Measurements from ENCODE around the gene FANCE.

FANCE gene

DNA sequence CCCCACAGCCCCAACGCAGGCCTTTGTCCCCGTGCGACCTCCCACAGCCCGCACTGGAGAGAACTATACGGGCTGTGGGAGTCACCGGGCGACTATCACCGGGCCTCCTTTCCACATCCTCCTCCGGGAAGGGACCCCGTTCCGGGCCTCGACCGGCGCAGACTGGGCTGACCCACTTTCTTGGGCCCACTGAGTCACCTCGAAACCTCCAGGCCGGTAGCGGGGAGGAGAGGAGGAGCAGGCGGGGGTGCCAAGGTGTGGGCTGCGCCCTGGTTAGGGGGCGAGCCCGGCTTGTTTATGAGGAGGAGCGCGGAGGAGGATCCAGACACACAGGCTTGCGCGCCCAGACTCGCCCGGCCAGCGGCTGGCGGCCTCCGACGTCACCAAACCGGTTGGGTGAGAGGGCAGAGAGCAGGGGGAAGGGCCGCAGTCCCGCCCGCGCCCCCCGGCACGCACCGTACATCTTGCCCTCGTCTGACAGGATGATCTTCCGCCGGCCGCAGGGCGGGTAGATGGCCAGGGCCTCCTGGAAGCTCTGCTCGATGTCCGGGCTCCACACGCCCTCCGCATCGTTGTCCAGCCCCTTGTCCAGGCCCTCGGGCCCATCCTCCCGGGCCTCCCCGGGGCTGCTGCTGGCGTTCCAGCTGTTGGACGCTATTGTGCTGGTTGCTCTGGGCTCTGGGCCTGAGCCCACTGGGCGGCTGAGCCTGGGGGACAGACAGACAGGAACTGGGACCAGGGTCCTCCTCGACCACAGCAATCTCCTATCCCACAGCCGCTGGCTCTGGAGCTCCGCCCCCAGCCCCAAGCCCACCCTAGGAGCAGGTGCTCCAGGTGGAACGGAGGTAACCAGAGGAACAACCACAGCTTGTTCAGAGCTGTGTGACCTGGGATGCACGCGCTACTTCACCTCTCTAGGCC lies 34.1 kb downstream of the FANCE start:
- no peak for FAIRE-seq

DNA sequence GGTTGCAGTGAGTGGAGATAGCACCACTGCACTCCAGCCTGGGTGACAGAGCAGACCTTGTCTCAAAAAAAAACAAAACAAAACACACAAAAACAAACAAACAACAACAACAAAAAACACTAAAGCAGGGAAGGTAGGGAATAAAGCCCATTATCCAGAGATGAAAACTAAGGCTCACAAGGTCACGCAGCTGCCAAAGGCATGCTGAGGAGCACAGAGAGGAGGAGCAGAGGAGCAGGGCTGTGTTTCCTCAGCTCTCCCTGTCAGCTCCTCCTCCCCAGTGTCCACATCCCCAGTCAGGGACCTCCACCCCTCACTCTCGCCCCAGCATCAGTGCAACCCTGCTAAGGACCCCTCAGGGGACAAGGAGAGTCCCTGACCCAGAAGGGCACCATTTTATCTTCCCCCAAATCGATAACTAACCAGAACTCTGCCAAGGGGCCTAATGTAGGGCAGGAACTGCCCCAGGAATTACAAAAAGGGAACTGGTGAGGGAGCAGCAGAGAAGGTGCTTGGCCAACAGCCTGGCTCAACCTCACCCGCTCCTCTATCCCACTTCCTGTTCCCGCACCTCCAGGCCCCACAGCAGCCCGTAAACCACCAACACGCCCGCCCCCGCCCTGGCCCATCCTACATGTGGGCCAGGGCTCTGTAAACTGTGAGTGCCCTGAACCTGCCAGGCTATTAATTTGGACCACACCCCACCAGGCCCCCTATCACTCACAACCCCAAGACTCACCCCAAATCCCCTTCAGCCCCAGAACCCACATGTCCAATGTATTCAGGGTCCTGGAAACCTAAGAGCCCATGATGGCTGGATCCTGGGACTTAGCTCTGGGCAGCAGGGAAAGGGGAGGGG lies 35.7 kb downstream of the FANCE start:
- FAIRE-seq = no peak

DNA sequence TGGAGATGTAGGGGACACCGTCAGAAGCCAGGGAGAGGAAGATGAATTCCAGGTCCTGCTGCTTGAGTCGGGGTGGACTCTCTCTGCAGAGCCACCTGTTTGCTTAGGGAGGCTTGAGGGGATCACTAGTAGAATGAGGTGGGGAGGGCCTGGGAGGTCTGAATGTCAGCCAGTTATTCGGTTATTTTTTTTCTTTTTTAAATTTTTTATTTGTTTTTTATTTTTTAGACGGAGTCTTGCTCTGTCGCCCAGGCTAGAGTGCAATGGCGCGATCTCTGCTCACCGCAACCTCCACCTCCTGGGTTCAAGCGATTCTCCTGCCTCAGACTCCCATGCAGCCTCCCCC lies 36.4 kb downstream of the FANCE start:
- no peak for FAIRE-seq

DNA sequence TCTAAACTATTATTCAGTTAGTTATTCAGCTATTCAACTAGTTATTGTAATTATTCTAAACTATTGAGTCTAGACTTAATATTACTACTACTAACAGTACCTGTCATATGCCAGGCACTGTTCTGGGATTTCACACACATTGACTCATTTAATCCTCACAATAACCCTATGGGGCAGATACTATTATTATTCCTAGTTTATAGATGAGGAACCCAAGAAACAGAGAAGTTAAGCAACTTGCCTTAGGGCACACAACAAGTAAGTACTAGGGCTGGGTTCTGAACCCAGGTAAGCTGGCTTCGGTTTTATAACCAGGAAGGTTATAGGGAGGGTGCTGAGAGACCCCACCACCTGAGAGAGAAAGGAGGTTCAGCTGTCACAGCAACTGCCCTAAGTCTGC lies 36.9 kb downstream of the FANCE start:
- FAIRE-seq = no peak

DNA sequence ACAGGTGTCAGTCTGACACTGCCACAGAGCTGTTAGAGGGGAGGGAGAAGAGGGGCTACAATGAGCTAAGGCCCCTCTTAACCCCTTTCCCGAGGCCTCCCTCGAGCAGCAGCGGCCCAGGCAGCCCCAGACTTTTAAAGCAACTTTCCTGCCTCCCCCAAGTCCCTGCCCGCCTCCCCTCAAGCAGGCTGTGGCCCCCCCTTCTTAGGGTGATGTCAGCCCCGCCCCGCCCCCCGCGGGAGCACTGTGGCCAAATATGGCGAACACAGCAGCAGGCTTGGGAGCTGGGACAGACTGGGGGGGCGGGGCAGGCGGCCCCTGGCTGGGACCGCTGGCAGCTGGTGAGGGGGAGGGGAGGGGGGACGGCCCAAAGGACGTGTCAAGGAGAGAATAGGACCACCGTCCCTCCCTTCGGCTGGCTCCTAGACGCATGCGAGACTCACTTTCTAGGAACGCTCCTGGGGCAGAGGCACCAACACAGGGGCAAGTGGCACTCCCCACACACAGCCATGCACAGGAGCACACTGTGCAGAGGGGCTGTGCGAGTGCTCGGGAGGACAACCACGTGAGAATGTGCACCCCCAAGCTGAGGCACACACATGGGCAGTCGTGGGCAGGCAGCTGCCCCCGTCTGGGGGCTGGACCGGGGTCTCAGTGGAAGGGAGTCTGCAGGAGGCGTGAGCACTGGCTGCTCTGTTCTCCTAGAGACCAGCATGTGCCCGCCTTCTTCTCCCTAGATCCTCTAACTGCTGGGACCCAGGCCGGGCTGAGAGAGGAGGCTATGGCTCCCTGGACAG lies 38.1 kb downstream of the FANCE start:
- no peak for FAIRE-seq

DNA sequence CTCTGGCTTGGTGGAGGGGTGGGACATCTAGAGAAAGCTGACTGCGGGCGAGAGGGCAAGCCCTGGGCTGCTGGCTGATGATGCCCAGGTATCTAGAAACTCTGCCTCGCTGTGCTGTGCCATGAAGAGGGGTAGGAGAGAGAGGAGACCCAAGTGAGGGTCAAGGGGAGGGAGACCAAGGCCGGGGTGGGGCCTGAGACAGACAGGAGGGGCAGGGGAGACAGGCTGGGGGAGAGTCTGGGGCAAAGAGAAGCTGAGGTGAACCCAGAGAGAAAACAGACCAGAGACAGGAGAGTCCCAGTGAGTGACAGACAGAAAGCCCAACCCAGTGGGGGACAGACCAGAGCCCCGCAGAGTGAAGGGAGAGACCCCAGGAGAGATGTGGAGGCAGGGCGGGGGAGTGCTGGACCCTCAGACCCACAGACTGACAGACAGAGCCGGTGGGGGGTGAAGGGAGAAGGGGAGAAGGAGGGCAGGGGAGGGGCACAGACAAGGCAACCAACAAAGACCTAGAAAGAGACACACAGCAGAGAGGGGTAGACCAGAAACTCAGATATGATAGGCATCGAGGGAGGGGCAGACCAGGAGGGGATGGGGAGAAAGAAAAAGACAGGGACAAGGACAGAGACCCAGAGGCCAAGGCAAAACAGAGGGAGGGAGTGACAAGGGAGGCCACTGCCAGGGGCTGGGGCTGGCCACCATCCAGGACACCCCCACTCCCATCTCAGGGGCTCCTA lies 38.9 kb downstream of the FANCE start:
- no peak for FAIRE-seq

DNA sequence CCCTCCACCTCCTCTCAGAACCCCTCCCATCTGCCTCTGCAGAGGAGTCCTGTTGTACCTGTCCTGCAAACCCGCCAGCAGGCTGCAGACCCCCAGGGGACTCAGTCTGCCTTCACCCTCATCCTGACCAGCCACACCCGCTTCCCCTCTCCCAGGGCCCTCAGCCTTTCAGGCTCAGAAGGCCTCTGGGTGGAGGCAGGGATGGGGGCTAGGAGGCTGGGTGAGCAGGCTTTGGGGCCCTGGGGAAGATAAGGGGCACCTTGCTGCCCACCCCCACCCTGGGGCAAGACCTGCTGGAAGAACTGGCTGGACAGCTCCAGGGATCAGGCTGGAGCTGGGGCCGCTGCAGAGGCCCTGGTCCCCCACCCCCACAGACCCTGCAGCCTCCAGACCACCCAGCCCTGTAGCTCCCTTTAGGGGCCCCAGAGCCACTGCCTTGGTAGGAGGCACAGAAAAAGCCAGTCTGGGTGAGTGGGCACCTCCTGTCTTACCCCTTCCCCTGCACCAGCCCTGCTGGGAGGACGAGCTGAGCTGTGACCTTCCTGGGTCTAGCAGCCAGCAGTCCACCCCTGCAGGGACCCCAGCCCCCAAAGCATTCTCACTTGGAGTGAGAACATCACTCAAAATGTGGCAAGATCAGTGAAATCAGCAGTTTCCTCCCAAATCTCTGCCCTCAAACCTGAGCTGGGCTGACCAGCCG lies 39.6 kb downstream of the FANCE start:
- FAIRE-seq = no peak

DNA sequence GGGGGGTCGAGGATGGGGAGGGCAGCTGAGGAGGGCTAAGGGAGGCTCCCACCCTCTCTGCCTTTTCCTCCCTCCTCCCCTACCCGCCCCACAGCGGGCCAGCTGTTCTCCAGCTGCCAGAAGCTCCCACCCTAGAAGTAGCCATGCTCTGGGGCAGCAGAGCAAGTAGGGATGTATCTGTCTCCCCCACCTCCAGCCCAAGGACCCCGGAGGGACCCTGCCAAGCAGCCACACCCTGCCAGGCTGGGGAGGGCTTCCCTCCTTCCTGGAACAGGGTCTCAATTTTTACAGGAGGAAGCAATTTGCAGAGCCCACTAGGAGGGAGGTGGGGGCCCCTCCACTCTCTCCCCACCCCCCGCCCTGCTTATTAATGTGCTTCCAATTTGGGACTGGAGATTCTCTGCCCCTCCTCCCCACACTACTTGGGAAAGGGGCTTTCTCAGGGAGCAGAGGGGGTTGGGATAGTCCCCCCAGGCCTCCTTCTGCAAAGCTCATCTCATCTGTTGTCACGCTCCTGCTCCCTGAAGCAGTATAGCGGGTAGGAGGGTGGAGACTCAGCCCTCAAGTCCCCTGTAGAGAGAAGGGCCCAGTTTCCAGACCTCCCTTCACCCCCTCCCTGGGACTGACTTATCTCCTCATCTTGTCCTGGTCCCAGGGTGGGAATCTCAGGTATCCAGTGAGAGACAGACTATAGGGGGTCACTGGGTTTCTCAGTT lies 40.3 kb downstream of the FANCE start:
- no peak for FAIRE-seq

DNA sequence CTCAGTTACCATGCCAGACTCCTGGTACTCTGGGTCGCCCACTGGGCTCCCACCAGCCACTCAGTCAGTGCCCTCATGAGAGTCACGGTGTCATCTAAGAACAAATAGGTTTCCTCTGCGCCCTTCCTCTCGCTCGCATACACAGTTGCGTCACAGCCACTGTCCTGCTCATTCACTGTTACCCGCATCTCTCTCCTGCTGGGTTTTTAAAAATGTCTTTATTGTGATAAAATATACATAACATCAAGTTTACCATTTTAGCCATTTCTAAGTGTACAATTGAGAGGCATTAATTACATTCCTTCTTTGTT lies 40.8 kb downstream of the FANCE start:
- FAIRE-seq = no peak

DNA sequence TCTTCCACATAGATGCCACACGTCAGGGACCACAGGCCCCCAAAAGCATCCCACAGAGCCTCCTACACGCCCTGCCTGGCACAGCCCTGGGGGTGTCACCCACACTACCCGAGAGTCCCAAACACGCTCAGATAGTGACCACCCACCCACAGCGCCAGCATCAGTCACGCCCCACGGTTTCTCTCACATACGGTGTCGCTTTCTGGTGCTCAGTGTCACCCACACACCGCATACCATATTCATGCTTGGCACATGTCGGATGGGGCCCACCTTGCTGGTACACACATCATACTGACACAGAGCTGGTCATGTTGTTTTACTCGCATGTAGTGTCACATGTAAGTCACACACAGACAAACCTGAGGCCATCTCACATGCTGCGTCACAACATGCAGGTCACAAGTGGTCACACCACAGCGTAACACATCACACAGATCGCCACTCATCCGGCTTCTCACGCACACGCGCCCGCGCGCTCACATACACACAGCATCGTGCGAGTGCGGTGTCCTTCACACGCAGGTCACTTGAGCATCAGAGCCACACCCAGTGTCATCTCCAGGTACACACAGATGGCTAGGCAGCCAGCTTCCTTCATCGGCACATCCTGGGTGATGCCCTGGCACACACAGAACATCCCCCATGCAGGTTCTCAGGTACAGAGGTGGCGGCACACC lies 41.3 kb downstream of the FANCE start:
- no peak for FAIRE-seq

DNA sequence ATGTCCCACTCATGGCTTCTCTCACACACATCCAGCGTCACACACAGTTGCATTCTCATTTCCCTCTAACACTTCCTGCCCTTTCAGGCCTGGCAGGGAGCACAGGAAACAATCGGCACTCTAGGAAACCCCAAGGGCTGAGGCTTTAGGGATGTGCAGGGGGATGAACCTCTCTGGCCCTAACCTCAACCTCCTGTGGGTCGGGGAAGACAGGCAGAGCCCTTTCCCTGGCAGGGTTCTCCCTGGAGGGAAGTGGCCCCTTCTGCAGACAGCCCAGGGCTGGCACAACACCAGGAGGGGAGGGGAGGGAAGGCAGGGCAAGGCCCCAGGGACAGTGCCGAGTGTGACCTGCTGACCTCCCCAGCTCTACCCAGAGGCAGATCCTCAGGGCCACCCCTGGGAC lies 42.0 kb downstream of the FANCE start:
- FAIRE-seq = no peak

DNA sequence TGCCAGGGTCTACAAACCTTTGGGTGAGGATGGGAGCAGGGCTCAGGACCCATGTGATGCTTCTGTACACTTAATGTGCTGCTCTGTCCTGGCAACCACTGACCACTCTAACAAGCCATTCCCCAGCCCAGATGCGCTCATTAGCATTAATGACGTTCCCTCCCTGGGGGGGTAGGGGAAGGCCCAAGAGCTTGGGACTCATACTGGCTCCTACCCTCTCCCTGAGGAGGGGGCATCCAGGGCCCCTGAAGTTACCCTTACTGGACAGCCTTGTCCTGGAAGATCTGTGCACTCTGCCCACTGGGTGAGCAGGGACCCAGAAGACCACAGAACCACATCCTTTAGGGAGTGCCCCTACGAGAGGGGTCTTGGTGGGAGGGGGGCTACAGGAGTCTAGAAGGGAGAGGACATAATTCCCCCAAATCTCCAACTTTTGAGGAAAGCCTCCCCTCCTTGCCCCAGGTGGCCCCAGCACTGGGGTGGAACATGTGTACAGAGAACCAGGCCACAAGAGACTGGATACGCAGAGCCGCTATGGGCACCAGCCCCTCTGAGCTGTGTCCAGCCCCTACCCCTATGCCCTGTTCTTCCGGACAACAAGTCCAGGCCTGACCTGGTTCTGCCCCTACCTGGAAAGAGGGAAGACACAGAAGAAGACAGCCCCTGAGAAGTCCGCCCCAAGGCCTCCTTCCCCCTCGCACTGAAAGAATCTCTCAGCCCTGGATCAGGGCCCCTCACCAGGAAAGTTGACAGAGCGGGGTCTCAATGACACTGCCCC lies 43.3 kb downstream of the FANCE start:
- no peak for FAIRE-seq

DNA sequence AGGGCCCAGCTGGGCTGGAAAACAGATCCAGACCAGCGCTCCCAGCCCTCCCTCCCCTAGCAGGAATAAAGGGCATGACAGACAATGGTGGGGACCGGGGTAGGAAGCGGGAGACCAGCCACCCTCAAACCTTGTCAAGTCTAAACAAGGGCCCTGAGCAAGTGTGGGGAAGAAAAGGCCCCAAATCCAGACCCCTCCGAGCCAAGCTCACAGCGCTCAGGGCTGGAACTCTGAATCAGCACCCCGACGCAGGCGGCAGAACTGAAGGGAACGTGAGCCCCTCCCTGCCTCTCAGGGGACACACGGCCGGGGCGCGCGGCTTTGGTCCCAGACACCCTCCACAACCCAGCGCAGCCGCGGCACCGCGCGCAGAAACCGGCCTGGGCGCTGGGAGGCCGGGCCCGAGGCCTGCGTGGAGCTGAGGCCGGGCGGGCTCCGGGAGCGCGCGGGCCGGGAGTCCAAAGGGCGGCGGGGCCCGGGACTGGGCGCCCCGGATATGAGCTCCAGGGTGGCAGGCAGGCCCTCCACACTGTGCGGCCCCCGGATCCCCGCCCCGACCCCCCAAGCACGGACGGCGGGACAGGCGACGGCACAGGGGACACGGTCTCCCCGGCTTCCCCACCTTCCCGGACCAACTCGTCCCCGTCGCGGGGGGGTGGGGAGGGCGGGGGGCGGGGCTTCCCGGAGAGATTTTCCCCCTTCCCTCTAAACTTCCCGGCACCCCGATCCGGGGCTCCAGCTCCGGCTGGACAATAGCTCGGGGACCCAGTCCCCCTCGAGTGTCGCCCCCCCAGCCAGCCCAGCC lies 44.1 kb downstream of the FANCE start:
- no peak for FAIRE-seq

DNA sequence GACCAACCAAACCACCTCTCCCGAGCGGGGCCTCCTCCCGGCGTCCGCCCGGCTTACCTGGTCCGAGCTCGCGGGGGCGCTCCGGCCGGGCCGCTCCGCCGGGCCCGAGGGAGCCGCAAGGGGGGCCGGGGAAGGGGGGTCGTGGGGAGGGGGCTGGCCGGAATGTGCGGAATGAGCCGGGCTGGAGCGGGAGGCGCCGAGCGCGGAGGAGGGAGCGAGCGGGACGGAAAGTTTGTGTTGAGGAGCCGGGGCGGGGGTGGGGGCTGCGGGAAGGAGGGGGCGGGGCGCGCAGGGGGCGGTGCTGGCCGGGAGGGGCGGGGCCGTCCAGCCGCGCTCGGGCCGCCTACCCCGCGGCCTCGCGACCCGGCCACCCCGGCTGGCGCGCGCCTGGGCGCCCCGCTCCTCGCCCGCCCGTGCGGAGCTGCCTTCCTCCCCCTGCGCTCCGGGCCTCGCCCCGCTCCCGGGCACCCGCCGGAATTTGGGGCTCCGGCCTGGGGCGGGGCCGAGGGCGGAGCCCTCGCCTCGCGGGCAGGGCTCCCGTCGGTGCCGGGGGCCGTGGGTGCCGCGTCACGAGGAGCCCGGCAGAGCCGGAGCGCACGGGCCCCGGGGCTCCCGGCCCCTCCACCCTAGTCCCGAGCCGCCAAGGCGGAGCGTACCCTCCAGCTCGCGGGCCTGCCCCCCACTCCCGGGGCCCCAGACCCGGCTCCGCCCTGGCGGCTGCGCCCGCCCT lies 44.9 kb downstream of the FANCE start, which contains the start of gene TEAD3:
Gene TEAD3 (minus strand): TSS at position 239 of the 730 bp plus-strand sequence.
- no peak for FAIRE-seq

DNA sequence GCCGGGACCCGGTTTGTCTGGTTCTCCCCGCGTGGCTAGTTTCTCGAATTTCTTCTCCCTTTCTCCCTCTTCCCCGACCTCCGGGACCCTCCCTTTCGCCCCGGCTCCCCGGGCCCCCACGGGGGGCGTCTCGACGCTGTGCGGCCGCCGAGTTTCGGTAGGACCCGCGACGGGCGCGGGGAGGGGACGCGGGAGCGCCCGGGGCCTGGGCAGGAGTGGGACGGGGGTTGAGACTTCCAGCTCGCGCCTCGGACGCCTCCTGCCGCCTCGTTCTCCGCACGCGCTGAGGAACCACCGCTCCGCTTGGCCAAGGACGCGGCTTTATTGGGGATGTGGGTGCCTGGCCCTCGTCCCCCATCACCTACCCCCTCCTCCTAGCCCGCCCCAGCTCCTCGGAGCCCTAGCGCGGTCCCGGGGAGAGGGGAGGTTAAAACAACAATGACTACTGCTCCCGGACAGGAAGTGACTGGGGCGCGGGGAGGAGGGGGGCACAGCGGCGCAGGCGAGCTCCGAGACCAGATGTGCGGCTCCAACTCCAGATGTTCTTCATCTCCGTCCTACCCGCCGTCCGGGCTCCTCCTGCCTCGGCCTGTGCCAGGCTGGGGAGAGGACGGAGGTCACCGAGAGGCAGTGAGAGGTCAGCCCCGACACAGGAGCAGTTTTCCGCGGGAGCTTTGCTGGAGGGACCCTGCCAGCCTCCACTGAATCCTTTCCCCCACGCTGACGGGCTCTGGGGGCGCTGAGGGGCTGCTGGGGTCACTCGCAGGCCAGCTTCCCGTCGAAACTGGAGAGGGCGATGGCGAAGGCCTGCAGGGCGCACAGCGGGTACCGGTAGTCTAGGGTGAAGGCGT lies 45.7 kb downstream of the FANCE start:
- FAIRE-seq = no peak

DNA sequence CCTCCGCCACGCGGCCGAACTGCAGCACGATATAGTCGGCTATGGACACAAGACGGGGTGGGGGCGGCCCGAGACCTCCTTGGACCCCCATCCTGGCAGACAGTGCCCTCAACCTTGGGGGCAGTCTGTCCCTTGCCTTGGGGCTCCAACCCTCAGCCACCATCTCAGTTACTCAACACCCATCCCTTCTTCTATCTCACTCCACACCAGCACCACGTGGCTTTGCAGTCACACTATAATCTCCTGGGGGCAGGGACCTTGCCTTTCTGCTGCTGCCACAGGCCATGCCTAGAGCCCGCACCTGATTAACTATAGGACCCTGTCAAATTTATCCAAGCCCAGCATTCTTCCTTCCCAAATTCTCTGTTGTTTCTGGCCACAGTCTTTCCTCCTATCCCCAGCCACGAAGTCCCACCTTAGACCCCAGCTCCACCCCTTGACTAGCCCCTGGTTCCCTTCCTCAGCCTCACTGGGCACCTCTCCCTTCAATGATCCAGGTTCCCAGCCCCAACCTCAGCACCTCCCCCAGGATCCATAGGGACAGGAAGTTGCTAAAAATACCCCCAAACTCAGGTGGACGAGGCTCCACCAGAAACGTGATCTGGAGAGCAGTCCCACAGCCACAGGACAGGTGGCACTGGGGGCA lies 46.4 kb downstream of the FANCE start:
- no peak for FAIRE-seq

DNA sequence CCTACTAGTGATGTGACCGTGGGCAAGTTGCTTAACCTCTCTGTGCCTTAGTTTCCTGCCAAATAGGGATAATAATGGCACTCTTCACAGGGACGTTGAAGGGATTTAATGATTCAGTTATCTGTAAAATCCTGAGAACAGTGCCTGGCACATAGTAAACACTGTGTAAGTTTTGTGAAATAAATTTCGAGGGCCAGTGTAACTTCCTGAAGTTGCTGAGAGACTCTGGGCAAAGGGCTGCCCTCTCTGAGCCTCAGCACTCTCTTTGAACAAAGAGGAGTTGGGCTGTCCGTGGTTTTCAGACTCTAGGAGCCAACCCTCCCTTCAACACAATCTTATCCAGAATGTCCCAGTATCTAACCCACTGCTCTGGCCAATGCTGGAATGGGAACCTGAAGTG lies 47.2 kb downstream of the FANCE start:
- FAIRE-seq = no peak
